ENCODE data around the gene AMIGO3.

The AMIGO3 gene

DNA sequence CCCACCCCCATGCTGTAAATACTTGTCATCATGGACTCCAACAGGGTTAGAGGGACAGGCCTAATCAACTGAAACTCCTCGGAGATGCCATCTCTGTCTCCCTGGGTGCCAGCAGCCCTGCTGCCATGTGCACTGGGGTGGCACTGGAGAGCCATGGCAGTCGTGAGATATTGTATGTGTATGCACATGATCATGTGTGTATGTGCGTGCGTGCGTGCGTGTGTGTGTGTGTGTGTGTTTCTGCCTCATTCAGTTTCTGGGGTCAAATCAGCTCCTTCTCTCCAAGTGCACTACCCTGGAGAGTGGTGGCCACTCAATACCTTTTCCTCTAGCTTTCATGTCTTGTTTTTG, 48.6 kb downstream of the AMIGO3 start:
- no peak overlapping the region for H3K4me3 ChIP-seq (ENCODE audit: low read depth, low read length)

GRCh38 chr3:49669352-49669751, 50.1 kb downstream of the AMIGO3 start:
- H3K4me3 ChIP-seq (ENCODE audit: low read depth, low read length): no peak overlapping the region

DNA sequence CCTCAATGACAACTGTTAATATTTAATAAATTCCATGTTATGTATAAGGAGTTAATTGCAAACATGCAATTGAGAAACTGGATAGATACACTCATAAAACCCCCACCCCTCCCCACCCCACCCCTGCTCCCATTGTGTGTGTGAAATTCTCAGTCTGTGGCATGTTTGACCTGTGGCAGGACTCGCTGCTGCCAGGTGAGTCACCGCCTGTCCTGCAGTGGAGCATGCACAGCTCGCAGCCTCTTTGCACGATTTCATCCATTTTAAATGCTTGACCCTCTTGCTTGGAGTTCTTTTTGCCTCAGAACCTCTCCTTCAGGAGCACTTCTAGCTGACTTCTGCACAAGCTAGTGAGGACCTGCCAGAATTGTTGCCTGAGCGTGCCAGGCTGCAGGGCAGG, 50.6 kb downstream of the AMIGO3 start:
- H3K4me3 ChIP-seq (ENCODE audit: low read depth, low read length): no peak overlapping the region

GRCh38 chr3:49668414-49668797, 51.1 kb downstream of the AMIGO3 start:
- no peak overlapping the region for H3K4me3 ChIP-seq (ENCODE audit: low read depth, low read length)

DNA sequence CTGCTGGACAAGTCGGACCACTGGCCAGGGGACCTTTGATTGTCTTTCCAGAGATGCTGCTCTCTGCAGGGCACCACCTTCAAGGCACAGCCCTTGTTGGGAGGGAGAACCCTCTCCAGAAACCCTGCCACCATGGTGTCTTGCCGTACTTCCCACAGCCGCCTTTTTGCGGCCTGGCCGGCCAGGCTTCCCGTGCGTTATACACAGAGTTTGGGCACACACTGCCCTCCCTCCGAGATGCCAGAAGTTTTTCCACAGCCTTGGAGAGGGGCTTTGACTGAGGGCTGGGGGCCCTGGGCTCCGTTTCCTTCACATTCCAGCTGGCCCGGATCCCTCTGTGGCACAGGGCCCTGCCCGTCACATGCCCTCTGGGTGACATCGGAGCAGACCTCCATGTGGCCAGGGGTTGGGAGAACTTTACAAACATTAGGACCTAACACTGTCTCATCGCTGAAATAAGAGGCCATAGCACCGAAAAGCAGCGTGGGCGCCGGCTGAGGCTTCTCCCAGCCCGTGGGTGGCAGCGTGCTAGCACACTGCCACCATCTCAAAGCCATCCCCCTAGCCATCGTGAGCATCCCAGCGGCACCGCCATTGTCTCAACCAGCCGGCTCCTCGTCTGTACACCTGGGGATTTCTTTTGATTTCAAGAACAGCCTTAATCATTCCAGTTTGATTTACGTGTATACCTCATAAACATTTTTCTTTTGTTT, 51.6 kb downstream of the AMIGO3 start:
- no peak overlapping the region for H3K4me3 ChIP-seq (ENCODE audit: low read depth, low read length)
